Activated B cell treated with CpG ODN at 0.5 μM for 24 hours (primary cell): ENCODE results near the gene SLC16A1. TPM values are rescaled to one million over a fixed set of nuclear protein-coding genes. Genes with fewer than 3 reads are reported as not detected.
"Not testable (repeated sequence)": the region's sequence is repeated elsewhere in the genome, so short reads cannot be mapped to it uniquely, and the experiment has no call there.

Experiments
- ATAC-seq: fragments of 200-7000 bp; cut with Tn5 transposase; one replicate; pipeline ENCODE4 v1.10.0; 2021; ENCODE audit warnings: low read depth, mild to moderate bottlenecking, moderate library complexity
- CTCF ChIA-PET: fragments of 350-600 bp; sonication (Branson Sonifier 250); formaldehyde crosslinking; loops from one replicate; lab custom pipeline; 2021; ENCODE audit warnings: antibody characterized with exemption; lab: Charles Lee
- POLR2A ChIA-PET: fragments of 350-600 bp; sonication (Branson Sonifier 250); formaldehyde crosslinking; loops from one replicate; lab custom pipeline; 2021; ENCODE audit warnings: antibody characterized with exemption; lab: Charles Lee
- DNase-seq: peaks from one replicate; pipeline ENCODE4 v3.0.0; 2022
- H3K27ac Mint-ChIP-seq: one replicate; pipeline ENCODE4 v1.8.0; 2020; ENCODE audit warnings: mixed read lengths
- H3K27me3 Mint-ChIP-seq: one replicate; pipeline ENCODE4 v1.8.0; 2021; ENCODE audit warnings: mixed read lengths
- H3K36me3 Mint-ChIP-seq: one replicate; pipeline ENCODE4 v1.8.0; 2021; ENCODE audit warnings: low read depth, mixed read lengths
- H3K4me1 Mint-ChIP-seq: one replicate; pipeline ENCODE4 v1.8.0; 2021; ENCODE audit warnings: mixed read lengths
- H3K4me3 Mint-ChIP-seq: one replicate; pipeline ENCODE4 v1.8.0; 2020; ENCODE audit warnings: mild to moderate bottlenecking, mixed read lengths
- H3K9me3 Mint-ChIP-seq: one replicate; pipeline ENCODE4 v1.8.0; 2020; ENCODE audit warnings: mixed read lengths
- CTCF ChIP-seq: fragments of 200-600 bp; IDR thresholded peaks from one replicate; pipeline ENCODE4 v1.8.0; 2022; ENCODE audit warnings: antibody characterized with exemption, mild to moderate bottlenecking
- intact Hi-C: fragments of 100-400 bp; cut with micrococcal nuclease; formaldehyde crosslinking; loops from one replicate; pipeline ENCODE4 v1.15.1; 2024
- total RNA-seq: library from RNA; stranded (reverse); gene quantifications from 2 replicates; pipeline ENCODE4 v1.2.3, GENCODE V29; 2022

The SLC16A1 gene
- total RNA-seq, 1 donor from 2014 or later, result 17.9 TPM

- no peak for TF ChIP-seq CTCF
- ChIA-PET CTCF (no interaction called here), POLR2A (no interaction called here)
- peaks cover 43% of the 10 kb centered on the region for H3K36me3 Mint-ChIP-seq
- no peaks in the 10 kb centered on the region for H3K4me1 Mint-ChIP-seq
- no peak for ATAC-seq
- DNase-seq, result no peak
- H3K27ac Mint-ChIP-seq, result no peak overlapping the region
- no peaks in the 10 kb centered on the region for H3K27me3 Mint-ChIP-seq
- H3K4me3 Mint-ChIP-seq, result no peak overlapping the region
- intact Hi-C loops, result no loop called here
- H3K9me3 Mint-ChIP-seq, result no peaks in the 10 kb centered on the region
These were observed 41.8 kb upstream of the SLC16A1 start for GRCh38 chr1:112997781-112998180.

- DNase-seq (no peak), ATAC-seq (no peak)
- Mint-ChIP-seq H3K9me3 (no peaks in the 10 kb centered on the region), H3K4me1 (no peaks in the 10 kb centered on the region), H3K36me3 (peaks cover 36% of the 10 kb centered on the region), H3K27me3 (no peaks in the 10 kb centered on the region), H3K27ac (no peak overlapping the region), H3K4me3 (no peak overlapping the region)
- CTCF ChIA-PET, result no interaction called here
- TF ChIP-seq CTCF, result no peak
- POLR2A ChIA-PET, result no interaction called here
- intact Hi-C loops, result no loop called here
These were observed 39.9 kb upstream of the SLC16A1 start for GRCh38 chr1:112995890-112996289.

- peaks cover 31% of the 10 kb centered on the region for H3K36me3 Mint-ChIP-seq
- POLR2A ChIA-PET, H3K4me3 Mint-ChIP-seq, ATAC-seq, H3K27ac Mint-ChIP-seq, DNase-seq, H3K27me3 Mint-ChIP-seq, CTCF ChIA-PET, H3K4me1 Mint-ChIP-seq, H3K9me3 Mint-ChIP-seq, intact Hi-C loops: not testable (repeated sequence)
These were observed 39.0 kb upstream of the SLC16A1 start for GRCh38 chr1:112995021-112995420.

- no peaks in the 10 kb centered on the region for H3K4me1 Mint-ChIP-seq
- peaks cover 19% of the 10 kb centered on the region for H3K36me3 Mint-ChIP-seq
- no peak overlapping the region for H3K4me3 Mint-ChIP-seq
- ChIA-PET CTCF (no interaction called here), POLR2A (no interaction called here)
- no peaks in the 10 kb centered on the region for H3K9me3 Mint-ChIP-seq
- TF ChIP-seq CTCF, result no peak
- intact Hi-C loops, result no loop called here
- H3K27me3 Mint-ChIP-seq, result no peaks in the 10 kb centered on the region
- ATAC-seq (no peak), DNase-seq (no peak)
- H3K27ac Mint-ChIP-seq, result no peak overlapping the region
These were observed 36.8 kb upstream of the SLC16A1 start for GRCh38 chr1:112992780-112993179.

- Mint-ChIP-seq H3K27ac (no peak overlapping the region), H3K9me3 (no peaks in the 10 kb centered on the region), H3K4me1 (no peaks in the 10 kb centered on the region), H3K36me3 (peaks cover 10% of the 10 kb centered on the region), H3K4me3 (no peak overlapping the region), H3K27me3 (no peaks in the 10 kb centered on the region)
- intact Hi-C loops, result no loop called here
- ATAC-seq (no peak), DNase-seq (no peak)
- no peak for TF ChIP-seq CTCF
- CTCF ChIA-PET, result no interaction called here
- POLR2A ChIA-PET, result no interaction called here
These were observed 35.6 kb upstream of the SLC16A1 start for GRCh38 chr1:112991402-112992120.

- Mint-ChIP-seq H3K27me3 (no peaks in the 10 kb centered on the region), H3K36me3 (no peaks in the 10 kb centered on the region), H3K4me3 (no peak overlapping the region), H3K9me3 (no peaks in the 10 kb centered on the region), H3K4me1 (no peaks in the 10 kb centered on the region), H3K27ac (no peak overlapping the region)
- intact Hi-C loops, result no loop called here
- no peak for TF ChIP-seq CTCF
- ChIA-PET POLR2A (no interaction called here), CTCF (no interaction called here)
- no peak for ATAC-seq
- DNase-seq, result no peak
These were observed 34.3 kb upstream of the SLC16A1 start for GRCh38 chr1:112990271-112990670.
